IMR-90 (cell line): ENCODE results near the gene MICAL2. TPM values are rescaled to one million over a fixed set of nuclear protein-coding genes. Genes with fewer than 3 reads are reported as not detected.

ENCODE experiments used
- ATAC-seq: fragments of 200-7000 bp; cut with Tn5 transposase; 2 replicates; pipeline ENCODE4 v1.9.1; 2020; ENCODE audit warnings: low read depth, mild to moderate bottlenecking, moderate library complexity
- BruUV-seq: library from RNA; stranded (reverse); fragments of 400-500 nt; replicated peaks from 2 replicates; lab custom pipeline; 2021; lab: Mats Ljungman, UMichigan
- CTCF ChIA-PET: fragments of 300-600 bp; formaldehyde crosslinking; extraction: SDS; loops from one replicate; lab custom pipeline; 2021; ENCODE audit warnings: antibody characterized with exemption; lab: Yijun Ruan, JAX
- POLR2A ChIA-PET: fragments of 300-600 bp; sonication (Branson Sonifier 250); formaldehyde crosslinking; loops from one replicate; lab custom pipeline; 2022; ENCODE audit warnings: antibody characterized with exemption; ENCODE audit not compliant: unreplicated experiment; lab: Charles Lee
- DNase-seq: peaks from one replicate; pipeline ENCODE4 v3.0.0; 2013
- H2AFZ ChIP-seq: replicated peaks from 2 replicates; pipeline ENCODE3; 2013; ENCODE audit warnings: low read length, mild to moderate bottlenecking; ENCODE audit not compliant: poor library complexity
- H2AK5ac ChIP-seq: 2 replicates; pipeline ENCODE4 v1.6.1; 2013; ENCODE audit warnings: low read depth, low read length, inconsistent platforms
- H2AK9ac ChIP-seq: replicated peaks from 2 replicates; pipeline ENCODE3; 2013; ENCODE audit warnings: mild to moderate bottlenecking, low read depth, low read length, moderate library complexity; ENCODE audit not compliant: poor library complexity
- H2BK120ac ChIP-seq: 2 replicates; pipeline ENCODE4 v1.6.1; 2013; ENCODE audit warnings: low read depth, low read length, inconsistent platforms
- H2BK15ac ChIP-seq: 3 replicates; pipeline ENCODE4 v1.6.1; 2013; ENCODE audit warnings: low read depth, low read length, inconsistent platforms
- H2BK20ac ChIP-seq: 2 replicates; pipeline ENCODE4 v1.6.1; 2013; ENCODE audit warnings: low read depth, mild to moderate bottlenecking, inconsistent platforms, low read length, moderate library complexity
- H2BK5ac ChIP-seq: 2 replicates; pipeline ENCODE4 v1.6.1; 2013; ENCODE audit warnings: mild to moderate bottlenecking, low read depth, low read length, inconsistent platforms; ENCODE audit not compliant: poor library complexity, severe bottlenecking
- H3K14ac ChIP-seq: replicated peaks from 2 replicates; pipeline ENCODE4 v1.6.1; 2013; ENCODE audit warnings: low read depth, low read length, inconsistent platforms
- H3K18ac ChIP-seq: 2 replicates; pipeline ENCODE4 v1.6.1; 2013; ENCODE audit warnings: low read depth, low read length, control low read depth
- H3K23ac ChIP-seq: 2 replicates; pipeline ENCODE4 v1.6.1; 2013; ENCODE audit warnings: low read depth, low read length, inconsistent platforms
- H3K27ac ChIP-seq: 2 replicates; pipeline ENCODE4 v1.5.1; 2013; ENCODE audit warnings: mild to moderate bottlenecking, control low read depth, low read length; ENCODE audit not compliant: insufficient read depth
- H3K27me3 ChIP-seq: 2 replicates; pipeline ENCODE4 v1.6.1; 2013; ENCODE audit warnings: low read length; ENCODE audit not compliant: control insufficient read depth, insufficient read depth
- H3K36me3 ChIP-seq: 2 replicates; pipeline ENCODE4 v1.6.1; 2013; ENCODE audit warnings: low read length, mixed read lengths; ENCODE audit not compliant: control insufficient read depth, insufficient read depth
- H3K4ac ChIP-seq: 2 replicates; pipeline ENCODE4 v1.6.1; 2013; ENCODE audit warnings: low read depth, low read length, inconsistent platforms
- H3K4me1 ChIP-seq: 2 replicates; pipeline ENCODE4 v1.6.1; 2013; ENCODE audit warnings: low read length, mixed read lengths; ENCODE audit not compliant: control insufficient read depth, insufficient read depth
- H3K4me2 ChIP-seq: 2 replicates; pipeline ENCODE4 v1.6.1; 2013; ENCODE audit warnings: low read depth, mild to moderate bottlenecking, control low read depth, low read length, moderate library complexity
- H3K4me3 ChIP-seq: 2 replicates; pipeline ENCODE4 v1.5.1; 2013; ENCODE audit warnings: low read depth, mild to moderate bottlenecking, control low read depth, low read length, moderate library complexity; ENCODE audit not compliant: insufficient read depth
- H3K56ac ChIP-seq: 2 replicates; pipeline ENCODE4 v1.6.1; 2013; ENCODE audit warnings: low read length, inconsistent platforms; ENCODE audit not compliant: insufficient read depth; ENCODE audit errors: extremely low read depth
- H3K79me1 ChIP-seq, 2 experiments: 2 replicates each; pipeline ENCODE4 v1.6.1; 2013; ENCODE audit warnings: low read length in 2 of 2, inconsistent platforms in 1 of 2, low read depth in 1 of 2
- H3K9ac ChIP-seq: 2 replicates; pipeline ENCODE4 v1.6.1; 2013; ENCODE audit warnings: low read depth, low read length, control low read depth
- H3K9me1 ChIP-seq: 2 replicates; pipeline ENCODE4 v1.6.1; 2013; ENCODE audit warnings: low read length, inconsistent platforms; ENCODE audit not compliant: insufficient read depth
- H3K9me3 ChIP-seq: 2 replicates; pipeline ENCODE4 v1.6.1; 2013; ENCODE audit warnings: low read length; ENCODE audit not compliant: control insufficient read depth, insufficient read depth
- H4K20me1 ChIP-seq: 2 replicates; pipeline ENCODE4 v1.6.1; 2013; ENCODE audit warnings: low read length, inconsistent platforms; ENCODE audit not compliant: insufficient read depth
- H4K5ac ChIP-seq: 2 replicates; pipeline ENCODE4 v1.6.1; 2013; ENCODE audit warnings: mild to moderate bottlenecking, low read depth, low read length, control low read depth
- H4K8ac ChIP-seq, 2 experiments: 2 replicates each; pipeline ENCODE4 v1.6.1; 2013; ENCODE audit warnings: low read depth in 2 of 2, low read length in 2 of 2, control low read depth in 1 of 2, inconsistent platforms in 1 of 2
- H4K91ac ChIP-seq: 2 replicates; pipeline ENCODE4 v1.6.1; 2013; ENCODE audit warnings: low read depth, low read length, inconsistent platforms; ENCODE audit not compliant: insufficient read depth
- BHLHE40 ChIP-seq: fragments of 150-350 bp; IDR thresholded peaks from 2 replicates; pipeline ENCODE4 v1.6.1; 2016; ENCODE audit warnings: mild to moderate bottlenecking, low read depth, low read length
- CEBPB ChIP-seq: IDR thresholded peaks from 2 replicates; pipeline ENCODE4 v1.6.1; 2012; ENCODE audit warnings: low read depth, low read length, improper control_type of control experiment
- CHD1 ChIP-seq: IDR thresholded peaks from 2 replicates; pipeline ENCODE4 v1.6.1; 2012; ENCODE audit warnings: low read depth, low read length, improper control_type of control experiment
- CTCF ChIP-seq: conservative IDR thresholded peaks from 2 replicates; pipeline ENCODE4 v1.5.1; 2012; ENCODE audit warnings: mild to moderate bottlenecking, low read depth, low read length, improper control_type of control experiment
- ELK1 ChIP-seq: fragments of 150-350 bp; IDR thresholded peaks from 2 replicates; pipeline ENCODE4 v1.6.1; 2016; ENCODE audit warnings: low read depth, mild to moderate bottlenecking, low read length, moderate library complexity, borderline replicate concordance
- FOS ChIP-seq: fragments of 150-350 bp; IDR thresholded peaks from 2 replicates; pipeline ENCODE4 v1.6.1; 2016; ENCODE audit warnings: low read depth, low read length
- MAFK ChIP-seq: IDR thresholded peaks from 2 replicates; pipeline ENCODE4 v1.6.1; 2012; ENCODE audit warnings: low read depth, low read length, improper control_type of control experiment
- MAZ ChIP-seq: IDR thresholded peaks from 2 replicates; pipeline ENCODE4 v1.6.1; 2012; ENCODE audit warnings: low read depth, mild to moderate bottlenecking, low read length, improper control_type of control experiment, moderate library complexity, borderline replicate concordance
- MXI1 ChIP-seq: IDR thresholded peaks from 2 replicates; pipeline ENCODE4 v1.6.1; 2012; ENCODE audit warnings: low read depth, mild to moderate bottlenecking, low read length, moderate library complexity, borderline replicate concordance
- NFE2L2 ChIP-seq: fragments of 150-350 bp; IDR thresholded peaks from 2 replicates; pipeline ENCODE4 v1.6.1; 2016; ENCODE audit warnings: low read depth, mild to moderate bottlenecking, low read length
- POLR2A ChIP-seq: IDR thresholded peaks from 2 replicates; pipeline ENCODE4 v1.6.1; 2012; ENCODE audit warnings: mild to moderate bottlenecking, low read depth, low read length
- RAD21 ChIP-seq: IDR thresholded peaks from 2 replicates; pipeline ENCODE4 v1.6.1; 2012; ENCODE audit warnings: low read length, improper control_type of control experiment
- RCOR1 ChIP-seq: IDR thresholded peaks from 2 replicates; pipeline ENCODE4 v1.6.1; 2012; ENCODE audit warnings: mild to moderate bottlenecking, low read length, improper control_type of control experiment; ENCODE audit not compliant: insufficient replicate concordance
- RFX5 ChIP-seq: IDR thresholded peaks from 2 replicates; pipeline ENCODE4 v1.8.0; 2012; ENCODE audit warnings: low read depth, mild to moderate bottlenecking, low read length, moderate library complexity
- SMC3 ChIP-seq: fragments of 150-350 bp; IDR thresholded peaks from 2 replicates; pipeline ENCODE4 v1.6.1; 2016; ENCODE audit warnings: low read depth, mild to moderate bottlenecking, antibody characterized with exemption, low read length, moderate library complexity
- WGBS, 2 experiments: methylation state at CpG; one replicate each; pipeline versions ENCODE4 v1.1.5 to v1.1.7; 2013; ENCODE audit warnings: missing lambda C conversion rate in 2 of 2; ENCODE audit not compliant: insufficient read length in 1 of 2; ENCODE audit errors: extremely low coverage in 2 of 2; 5-methylcytosine and 5-hydroxymethylcytosine counted together
- dilution Hi-C: fragments of 300-500 bp; cut with HindIII; formaldehyde crosslinking; loops from one replicate; pipeline ENCODE4 v1.14.3; 2018; ENCODE audit warnings: low sequenced_read_pairs; ENCODE audit not compliant: unreplicated experiment
- in situ Hi-C: fragments of 300-500 bp; cut with MboI; formaldehyde crosslinking; loops from 3 replicates; pipeline ENCODE4 v1.14.3; 2019; ENCODE audit warnings: low sequenced_read_pairs, inconsistent platforms, mixed read lengths
- intact Hi-C: fragments of 100-400 bp; cut with micrococcal nuclease; formaldehyde crosslinking; loops from 2 replicates; pipeline ENCODE4 v1.10.0; 2022
- polyA plus RNA-seq, 3 experiments: library from polyadenylated mRNA; depleted of rRNA; stranded (reverse); fragments of >200 nt; gene quantifications; 2 replicates each; pipeline ENCODE4 v1.2.3, GENCODE V29; 2012; ENCODE audit warnings: low replicate concordance in 1 of 3
- total RNA-seq: library from RNA; depleted of rRNA; stranded (reverse); fragments of >200 nt; gene quantifications from 2 replicates; pipeline ENCODE4 v1.2.3, GENCODE V29; 2012
- TF ChIP-seq, protein P1 (sequence below): fragments of 150-350 bp; IDR thresholded peaks from 2 replicates; pipeline ENCODE4 v1.6.1; 2017; ENCODE audit warnings: mild to moderate bottlenecking, antibody characterized with exemption, low read length, low read depth

Gene MICAL2
- total and polyA plus RNA-seq, 2 of the 4 experiments (the other 2 are of a cell fraction), result 170 to 336 TPM

DNA sequence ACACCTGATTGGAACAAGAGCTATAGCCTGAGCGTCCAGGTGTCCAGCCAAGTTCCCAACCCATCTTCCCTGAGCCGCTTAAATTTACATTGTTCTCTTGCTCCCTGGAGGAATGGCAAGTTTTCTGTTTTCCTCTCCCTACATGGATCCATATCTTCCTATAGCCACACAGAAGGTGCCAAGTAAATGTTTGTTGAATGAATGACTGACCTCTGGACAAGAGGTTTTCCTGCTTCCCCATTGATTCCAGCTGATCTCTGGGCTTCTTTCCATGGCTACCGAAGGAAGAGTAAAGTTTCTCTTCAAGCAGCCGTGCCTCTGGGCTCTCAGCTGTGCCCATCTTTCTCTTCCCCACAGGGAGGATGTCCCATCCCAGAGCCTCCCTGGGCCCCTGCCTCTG lies 107.5 kb downstream of the MICAL2 start:
- Histone ChIP-seq H2AFZ (no peak overlapping the region), H3K36me3 (peaks cover 70% of the 10 kb centered on the region), H4K8ac (no peak overlapping the region), H4K91ac (no peak overlapping the region), H3K4ac (no peak overlapping the region), H3K23ac (no peak overlapping the region), H2BK120ac (no peak overlapping the region), H2AK5ac (no peak overlapping the region), H2BK15ac (no peak overlapping the region), H3K4me3 (no peak overlapping the region), H3K56ac (no peak overlapping the region), H3K9me1 (peaks cover 50% of the 10 kb centered on the region), H4K20me1 (no peaks in the 10 kb centered on the region), H3K9ac (no peak overlapping the region), H3K18ac (no peak overlapping the region), H3K79me1 (peaks cover 57 to 98% of the 10 kb centered on the region in 2 experiments), H2BK5ac (no peak overlapping the region), H4K5ac (no peak overlapping the region), H3K4me2 (no peak overlapping the region), H3K4me1 (peaks cover 31% of the 10 kb centered on the region), H3K14ac (no peak overlapping the region), H2AK9ac (no peak overlapping the region), H3K27ac (no peak overlapping the region), H3K9me3 (no peaks in the 10 kb centered on the region), H2BK20ac (no peak overlapping the region), H3K27me3 (no peaks in the 10 kb centered on the region)
- DNase-seq (no peak), ATAC-seq (no peak)
- in situ Hi-C loops (no loop called here), intact Hi-C loops (no loop called here), dilution Hi-C loops (no loop called here)
- ChIA-PET POLR2A (no interaction called here), CTCF (no interaction called here)
- 100% methylated on average over 2 of the region's 4 CpGs; no CpG with 5 or more reads in 1 of the 2 experiments for WGBS, 2 experiments
- TF ChIP-seq RCOR1, result no peak
- TF ChIP-seq CTCF, result no peak
- no peak for TF ChIP-seq FOS
- no peak for TF ChIP-seq CHD1
- TF ChIP-seq POLR2A, result no peak
- no peak for TF ChIP-seq CEBPB
- TF ChIP-seq NFE2L2, result no peak
- TF ChIP-seq BHLHE40, result no peak
- TF ChIP-seq MAFK, result no peak
- TF ChIP-seq ELK1, result no peak
- no peak for TF ChIP-seq MXI1
- TF ChIP-seq SMC3, result no peak
- TF ChIP-seq RFX5, result no peak
- TF ChIP-seq MAZ, result no peak
- TF ChIP-seq RAD21, result no peak
- TF ChIP-seq, protein P1, sequence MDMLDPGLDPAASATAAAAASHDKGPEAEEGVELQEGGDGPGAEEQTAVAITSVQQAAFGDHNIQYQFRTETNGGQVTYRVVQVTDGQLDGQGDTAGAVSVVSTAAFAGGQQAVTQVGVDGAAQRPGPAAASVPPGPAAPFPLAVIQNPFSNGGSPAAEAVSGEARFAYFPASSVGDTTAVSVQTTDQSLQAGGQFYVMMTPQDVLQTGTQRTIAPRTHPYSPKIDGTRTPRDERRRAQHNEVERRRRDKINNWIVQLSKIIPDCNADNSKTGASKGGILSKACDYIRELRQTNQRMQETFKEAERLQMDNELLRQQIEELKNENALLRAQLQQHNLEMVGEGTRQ, result no peak
- BruUV-seq, result TSS peak; percentile 26
